Natural killer cell (primary cell): ENCODE data around the gene COX8A. TPM values are rescaled to one million over a fixed set of nuclear protein-coding genes. Genes with fewer than 3 reads are reported as not detected.

Experiments used
- ATAC-seq, 3 donors: fragments of 150-1000 bp in 2 of 3; fragments of 200-7000 bp in 1 of 3; cut with Tn5 transposase; 1 replicate in 1 of 3; 2 replicates in 2 of 3; pipeline ENCODE4 v1.10.0; 2021; ENCODE audit warnings: mild to moderate bottlenecking in 2 of 3, moderate library complexity in 2 of 3
- DNase-seq, 2 donors: peaks; one replicate each; pipeline versions ENCODE4 v3.0.0 to v3.0.0-alpha.2; 2013 to 2021; ENCODE audit warnings: mixed read lengths in 1 of 2
- H3K27ac ChIP-seq: one replicate; pipeline ENCODE4 v1.5.1; 2013; ENCODE audit warnings: mild to moderate bottlenecking, low read length
- H3K27me3 ChIP-seq: one replicate; pipeline ENCODE4 v1.6.1; 2013; ENCODE audit warnings: low read length; ENCODE audit not compliant: control insufficient read depth, insufficient read depth
- H3K36me3 ChIP-seq: one replicate; pipeline ENCODE4 v1.6.1; 2013; ENCODE audit warnings: low read length; ENCODE audit not compliant: control insufficient read depth, insufficient read depth
- H3K4me1 ChIP-seq: one replicate; pipeline ENCODE4 v1.6.1; 2013; ENCODE audit warnings: low read length; ENCODE audit not compliant: control insufficient read depth, insufficient read depth
- H3K4me3 ChIP-seq: one replicate; pipeline ENCODE4 v1.5.1; 2013; ENCODE audit warnings: low read length
- H3K9me3 ChIP-seq: one replicate; pipeline ENCODE4 v1.6.1; 2013; ENCODE audit warnings: low read length; ENCODE audit not compliant: control insufficient read depth, insufficient read depth
- H3K27ac Mint-ChIP-seq, 2 donors: one replicate each; pipeline ENCODE4 v1.8.0; 2022; ENCODE audit warnings: mild to moderate bottlenecking in 2 of 2, mixed read lengths in 2 of 2, moderate library complexity in 1 of 2
- H3K27me3 Mint-ChIP-seq, 2 donors: one replicate each; pipeline ENCODE4 v1.8.0; 2022; ENCODE audit warnings: low read depth in 2 of 2, mixed read lengths in 2 of 2
- H3K36me3 Mint-ChIP-seq: one replicate; pipeline ENCODE4 v1.8.0; 2022; ENCODE audit warnings: mixed read lengths
- H3K4me1 Mint-ChIP-seq, 2 donors: one replicate each; pipeline ENCODE4 v1.8.0; 2022; ENCODE audit warnings: mixed read lengths in 2 of 2
- H3K4me3 Mint-ChIP-seq: one replicate; pipeline ENCODE4 v1.8.0; 2022; ENCODE audit warnings: mild to moderate bottlenecking, moderate library complexity, mixed read lengths
- H3K9me3 Mint-ChIP-seq, 2 donors: one replicate each; pipeline ENCODE4 v1.8.0; 2022; ENCODE audit warnings: mixed read lengths in 2 of 2
- CTCF ChIP-seq: fragments of 200-600 bp; IDR thresholded peaks from one replicate; pipeline ENCODE4 v1.8.0; 2022; ENCODE audit warnings: antibody characterized with exemption
- WGBS: methylation state at CpG from one replicate; pipeline ENCODE4 v1.1.7; 2013; ENCODE audit warnings: missing lambda C conversion rate; ENCODE audit not compliant: insufficient coverage; 5-methylcytosine and 5-hydroxymethylcytosine counted together
- intact Hi-C: fragments of 100-400 bp; cut with micrococcal nuclease; formaldehyde crosslinking; loops from one replicate; pipeline ENCODE4 v1.14.2; 2022
- total RNA-seq, 4 donors: library from RNA; stranded (reverse); fragments of 120-200 nt in 1 of 4; gene quantifications; one replicate each; pipeline versions ENCODE4 v1.2.3 to v1.2.4, GENCODE V29; 2013 to 2022

Gene COX8A
- total RNA-seq, 3 donors from 2014 or later (not counting 1 experiment from before 2014, with no cell fraction given) = 143 to 166 (median 145) TPM

GRCh38 chr11:64007629-64008282, 33.3 kb downstream of the COX8A start:
- peak in 1 of 2 donors; percentile 28 for DNase-seq

GRCh38 chr11:64008283-64008913, 34.0 kb downstream of the COX8A start:
- Mint-ChIP-seq H3K4me3 (peak overlapping the region; percentile 63), H3K4me1 (peaks cover 13 to 37% of the 10 kb centered on the region in 2 donors), H3K9me3 (peaks cover 0 to 5% of the 10 kb centered on the region in 2 donors), H3K27me3 (peaks cover 22 to 33% of the 10 kb centered on the region in 2 donors), H3K36me3 (no peaks in the 10 kb centered on the region), H3K27ac (no peak overlapping the region)
- WGBS = 92% methylated on average over 26 of the region's 26 CpGs
- TF ChIP-seq CTCF = no peak
- no peak overlapping the region for H3K27ac ChIP-seq
- H3K4me3 ChIP-seq = no peak overlapping the region
- no peak for ATAC-seq
- peaks cover 9% of the 10 kb centered on the region for H3K27me3 ChIP-seq
- intact Hi-C loops = no loop called here
- H3K9me3 ChIP-seq = peaks cover 3% of the 10 kb centered on the region
- H3K4me1 ChIP-seq = peaks cover 14% of the 10 kb centered on the region
- H3K36me3 ChIP-seq = no peaks in the 10 kb centered on the region
- no peak for DNase-seq

More at GRCh38 chr11:64007629-64008282, 33.3 kb downstream of the COX8A start:
- H3K27me3 ChIP-seq = peaks cover 9% of the 10 kb centered on the region
- Mint-ChIP-seq H3K27ac (peak overlapping the region in 1 of 2 donors; percentile 14), H3K4me1 (peaks cover 13 to 37% of the 10 kb centered on the region in 2 donors), H3K27me3 (peaks cover 22 to 35% of the 10 kb centered on the region in 2 donors), H3K9me3 (peaks cover 0 to 5% of the 10 kb centered on the region in 2 donors), H3K36me3 (no peaks in the 10 kb centered on the region), H3K4me3 (peak overlapping the region; percentile 63)
- no peaks in the 10 kb centered on the region for H3K36me3 ChIP-seq
- H3K27ac ChIP-seq = no peak overlapping the region
- no peak for TF ChIP-seq CTCF
- peak; percentile 60 to 78 (median 67) for ATAC-seq
- peaks cover 3% of the 10 kb centered on the region for H3K9me3 ChIP-seq
- no peak overlapping the region for H3K4me3 ChIP-seq
- H3K4me1 ChIP-seq = peaks cover 14% of the 10 kb centered on the region
- intact Hi-C loops = no loop called here
- WGBS = 13% methylated on average over 40 of the region's 40 CpGs

- Mint-ChIP-seq H3K27me3 (peaks cover 17 to 26% of the 10 kb centered on the region in 2 donors), H3K4me3 (no peak overlapping the region), H3K9me3 (peaks cover 0 to 5% of the 10 kb centered on the region in 2 donors), H3K27ac (no peak overlapping the region), H3K4me1 (peaks cover 13 to 37% of the 10 kb centered on the region in 2 donors), H3K36me3 (no peaks in the 10 kb centered on the region)
- Histone ChIP-seq H3K36me3 (no peaks in the 10 kb centered on the region), H3K4me1 (peaks cover 14% of the 10 kb centered on the region), H3K27me3 (peaks cover 9% of the 10 kb centered on the region), H3K4me3 (no peak overlapping the region), H3K27ac (no peak overlapping the region), H3K9me3 (peaks cover 3% of the 10 kb centered on the region)
- WGBS = 96% methylated on average over 15 of the region's 18 CpGs
- no peak for DNase-seq
- no peak for TF ChIP-seq CTCF
- no peak for ATAC-seq
- intact Hi-C loops = no loop called here
These were observed 34.7 kb downstream of the COX8A start for GRCh38 chr11:64008914-64009633.
